Adrenal gland (tissue), 5 donors: Measurements from ENCODE around the gene IFIT2.
"Not testable (repeated sequence)": the region's sequence is repeated elsewhere in the genome, so short reads cannot be mapped to it uniquely, and the experiment has no call there.

Experiments used
- POLR2A ChIP-seq, 2 donors: fragments of 450-650 bp; IDR thresholded peaks; one replicate each; pipeline ENCODE4 v1.6.1; 2017; ENCODE audit warnings: antibody characterized with exemption in 2 of 2, mild to moderate bottlenecking in 2 of 2, moderate library complexity in 1 of 2
- TF ChIP-seq, protein P1 (sequence below), 6 experiments: fragments of 450-650 bp in 4 of 6; fragments of 200-600 bp in 2 of 6; sonication (generic) in 1 of 6; IDR thresholded peaks; 1 replicate in 5 of 6; 2 replicates in 1 of 6; pipeline versions ENCODE4 v1.5.1 to v1.8.0; 2016 to 2021; ENCODE audit warnings: antibody characterized with exemption in 6 of 6, mild to moderate bottlenecking in 2 of 6, moderate library complexity in 1 of 6
- donor health status: DM: no; HTN: no; CAD: no.

DNA sequence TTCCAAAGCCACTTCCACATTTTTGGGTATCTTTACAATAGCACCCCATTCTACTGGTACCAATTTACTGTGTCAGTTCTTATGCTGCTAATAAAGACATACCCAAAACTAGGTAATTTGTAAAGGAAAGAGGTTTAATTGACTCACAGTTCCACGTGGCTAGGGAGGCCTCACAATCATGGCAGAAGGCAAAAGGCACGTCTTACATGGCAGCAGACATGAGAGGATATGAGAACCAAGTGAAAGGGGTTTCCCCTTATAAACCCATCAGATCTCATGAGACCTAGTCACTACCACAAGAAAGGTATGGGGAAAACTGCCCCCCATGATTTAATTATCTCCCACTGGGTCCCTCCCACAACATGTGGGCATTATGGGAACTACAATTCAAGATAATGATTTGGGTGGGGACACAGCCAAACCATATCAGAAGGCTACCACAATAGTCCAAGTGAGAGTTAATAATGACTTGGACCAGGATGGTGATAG is 46.7 kb upstream of the IFIT2 start:
- TF ChIP-seq, protein P1, sequence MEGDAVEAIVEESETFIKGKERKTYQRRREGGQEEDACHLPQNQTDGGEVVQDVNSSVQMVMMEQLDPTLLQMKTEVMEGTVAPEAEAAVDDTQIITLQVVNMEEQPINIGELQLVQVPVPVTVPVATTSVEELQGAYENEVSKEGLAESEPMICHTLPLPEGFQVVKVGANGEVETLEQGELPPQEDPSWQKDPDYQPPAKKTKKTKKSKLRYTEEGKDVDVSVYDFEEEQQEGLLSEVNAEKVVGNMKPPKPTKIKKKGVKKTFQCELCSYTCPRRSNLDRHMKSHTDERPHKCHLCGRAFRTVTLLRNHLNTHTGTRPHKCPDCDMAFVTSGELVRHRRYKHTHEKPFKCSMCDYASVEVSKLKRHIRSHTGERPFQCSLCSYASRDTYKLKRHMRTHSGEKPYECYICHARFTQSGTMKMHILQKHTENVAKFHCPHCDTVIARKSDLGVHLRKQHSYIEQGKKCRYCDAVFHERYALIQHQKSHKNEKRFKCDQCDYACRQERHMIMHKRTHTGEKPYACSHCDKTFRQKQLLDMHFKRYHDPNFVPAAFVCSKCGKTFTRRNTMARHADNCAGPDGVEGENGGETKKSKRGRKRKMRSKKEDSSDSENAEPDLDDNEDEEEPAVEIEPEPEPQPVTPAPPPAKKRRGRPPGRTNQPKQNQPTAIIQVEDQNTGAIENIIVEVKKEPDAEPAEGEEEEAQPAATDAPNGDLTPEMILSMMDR (IDR thresholded peaks at IDR 0.05): not testable (repeated sequence)
- not testable (repeated sequence) for TF ChIP-seq POLR2A (IDR thresholded peaks at IDR 0.05)
